Endothelial cell of umbilical vein (primary cell): ENCODE measurements around the gene DCDC1. TPM values are rescaled to one million over a fixed set of nuclear protein-coding genes. Genes with fewer than 3 reads are reported as not detected.

Experiments
- BruUV-seq: library from RNA; stranded (reverse); fragments of 400-500 nt; replicated peaks from 2 replicates; lab custom pipeline; 2021; lab: Mats Ljungman, UMichigan
- CTCF ChIA-PET: fragments of 300-600, 350-600 bp; sonication (Branson Sonifier 250); formaldehyde crosslinking; loops from one replicate; lab custom pipeline; 2021; ENCODE audit warnings: antibody characterized with exemption, inconsistent platforms; lab: Charles Lee
- POLR2A ChIA-PET: fragments of 300-600, 350-600 bp; sonication (Branson Sonifier 250); formaldehyde crosslinking; loops from one replicate; lab custom pipeline; 2021; ENCODE audit warnings: antibody characterized with exemption, inconsistent platforms; lab: Charles Lee
- DNase-seq: peaks from one replicate; pipeline ENCODE4 v3.0.0-alpha.2; 2011; ENCODE audit warnings: low read depth, low spot score
- FAIRE-seq: peaks from 2 replicates; lab custom pipeline; 2011; peaks lifted over from hg19 to GRCh38; lab: Jason Lieb, UNC
- H2AFZ ChIP-seq: 2 replicates; pipeline ENCODE4 v1.6.0; 2012; ENCODE audit warnings: low read depth, low read length, control low read depth, inconsistent platforms
- H3K27ac ChIP-seq: 2 replicates; pipeline ENCODE4 v1.5.1; 2011; ENCODE audit warnings: low read depth, mild to moderate bottlenecking, control low read depth, low read length, moderate library complexity; ENCODE audit not compliant: insufficient read depth
- H3K27me3 ChIP-seq, 2 experiments: 2 replicates each; pipeline versions ENCODE4 v1.6.0 to v1.6.1; 2011; ENCODE audit warnings: low read length in 2 of 2, mixed read lengths in 1 of 2; ENCODE audit not compliant: control insufficient read depth in 2 of 2, insufficient read depth in 2 of 2
- H3K36me3 ChIP-seq, 2 experiments: 2 replicates in 1 of 2; 3 replicates in 1 of 2; pipeline ENCODE4 v1.5.1; 2011; ENCODE audit warnings: low read length in 2 of 2, mild to moderate bottlenecking in 1 of 2, moderate library complexity in 1 of 2; ENCODE audit not compliant: control insufficient read depth in 2 of 2, insufficient read depth in 2 of 2; ENCODE audit errors: extremely low read depth in 1 of 2
- H3K4me1 ChIP-seq: 3 replicates; pipeline ENCODE4 v1.5.1; 2011; ENCODE audit warnings: mild to moderate bottlenecking, low read length; ENCODE audit not compliant: control insufficient read depth, insufficient read depth; ENCODE audit errors: extremely low read depth
- H3K4me2 ChIP-seq: 2 replicates; pipeline ENCODE4 v1.6.1; 2011; ENCODE audit warnings: low read length, control low read depth, mixed read lengths; ENCODE audit not compliant: insufficient read depth
- H3K4me3 ChIP-seq, 3 experiments: fragments of 200-600 bp in 1 of 3; sonication (generic), shearing (Covaris generic) in 1 of 3; replicated peaks in 1 of 3; 2 replicates each; pipeline ENCODE4 v1.5.1; 2011 to 2016; ENCODE audit warnings: control low read depth in 3 of 3, low read length in 3 of 3, mild to moderate bottlenecking in 2 of 3, inconsistent platforms in 1 of 3, low read depth in 1 of 3, moderate library complexity in 1 of 3; ENCODE audit not compliant: insufficient read depth in 1 of 3
- H3K79me2 ChIP-seq: 2 replicates; pipeline ENCODE4 v1.6.0; 2012; ENCODE audit warnings: low read length, inconsistent platforms; ENCODE audit not compliant: control insufficient read depth, insufficient read depth
- H3K9ac ChIP-seq: replicated peaks from 2 replicates; pipeline ENCODE3; 2011; ENCODE audit warnings: low read length, control low read depth; ENCODE audit not compliant: insufficient read depth; ENCODE audit errors: extremely low read depth
- H3K9me1 ChIP-seq: replicated peaks from 3 replicates; pipeline ENCODE4 v1.6.0; 2011; ENCODE audit warnings: mild to moderate bottlenecking, low read length; ENCODE audit not compliant: control insufficient read depth, insufficient read depth; ENCODE audit errors: extremely low read depth
- H3K9me3 ChIP-seq: replicated peaks from 2 replicates; pipeline ENCODE4 v1.5.1; 2012; ENCODE audit warnings: low read length, inconsistent platforms; ENCODE audit not compliant: control insufficient read depth, insufficient read depth
- H4K20me1 ChIP-seq: replicated peaks from 2 replicates; pipeline ENCODE3; 2011; ENCODE audit warnings: mild to moderate bottlenecking, low read length; ENCODE audit not compliant: control insufficient read depth, insufficient read depth; ENCODE audit errors: extremely low read depth
- CTCF ChIP-seq, 2 donors: IDR thresholded peaks; 1 replicate in 1 of 2; 2 replicates in 1 of 2; pipeline ENCODE4 v1.5.1; 2011; ENCODE audit warnings: low read length in 2 of 2, mild to moderate bottlenecking in 2 of 2, moderate library complexity in 2 of 2, control low read depth in 1 of 2, inconsistent platforms in 1 of 2, low read depth in 1 of 2; ENCODE audit not compliant: insufficient read depth in 1 of 2; ENCODE audit errors: extremely low read depth in 1 of 2
- EZH2 ChIP-seq: IDR thresholded peaks from 2 replicates; pipeline ENCODE4 v1.6.1; 2012; ENCODE audit warnings: borderline replicate concordance, low read depth, mild to moderate bottlenecking, moderate library complexity, low read length, inconsistent platforms; ENCODE audit not compliant: severe bottlenecking
- FOS ChIP-seq: IDR thresholded peaks from 2 replicates; pipeline ENCODE4 v1.6.1; 2011; ENCODE audit warnings: mild to moderate bottlenecking, low read length, moderate library complexity, borderline replicate concordance; ENCODE audit not compliant: insufficient read depth
- GATA2 ChIP-seq: IDR thresholded peaks from 2 replicates; pipeline ENCODE4 v1.7.0; 2011; ENCODE audit warnings: low read depth, mild to moderate bottlenecking, moderate library complexity, mixed read lengths, low read length; ENCODE audit not compliant: insufficient read length, insufficient read depth
- JUN ChIP-seq: IDR thresholded peaks from 2 replicates; pipeline ENCODE4 v1.6.1; 2011; ENCODE audit warnings: borderline replicate concordance, low read depth; ENCODE audit not compliant: insufficient read length, insufficient read depth
- MYC ChIP-seq: IDR thresholded peaks from one replicate; pipeline ENCODE4 v1.6.1; 2011; ENCODE audit warnings: mild to moderate bottlenecking, low read depth, low read length
- POLR2A ChIP-seq: IDR thresholded peaks from 2 replicates; pipeline ENCODE4 v1.6.1; 2012; ENCODE audit warnings: low read depth, mild to moderate bottlenecking, control low read depth, low read length
- POLR2AphosphoS5 ChIP-seq: IDR thresholded peaks from 2 replicates; pipeline ENCODE4 v1.6.1; 2012; ENCODE audit warnings: low read depth, mild to moderate bottlenecking, control low read depth, low read length, moderate library complexity; ENCODE audit not compliant: insufficient read depth
- dilution Hi-C: fragments of 300-500 bp; cut with MboI; formaldehyde crosslinking; loops from one replicate; pipeline ENCODE4 v1.15.0; 2019; ENCODE audit warnings: low sequenced_read_pairs; ENCODE audit not compliant: extremely low pct_ligation_motif_present
- intact Hi-C: fragments of 100-400 bp; cut with micrococcal nuclease; formaldehyde crosslinking; loops from one replicate; pipeline ENCODE4 v1.10.0; 2022
- polyA plus RNA-seq, 4 experiments: library from polyadenylated mRNA; depleted of rRNA in 3 of 4; stranded (reverse) in 3 of 4; unstranded in 1 of 4; fragments of >200 nt; gene quantifications; 2 replicates each; pipeline versions ENCODE4 v1.2.1 to v1.2.3, GENCODE V29; 2011 to 2012; ENCODE audit warnings: missing spikeins in 1 of 4
- total RNA-seq: library from RNA; stranded (reverse); gene quantifications from 2 replicates; pipeline ENCODE4 v1.2.3, GENCODE V29; 2021
- TF ChIP-seq, protein P1 (sequence below): IDR thresholded peaks from 2 replicates; pipeline ENCODE4 v1.6.1; 2011; ENCODE audit not compliant: insufficient read depth, insufficient read length

Gene DCDC1
- total and polyA plus RNA-seq, 2 donors (not counting 3 experiments of a cell fraction or from before 2014, with no cell fraction given), result 0.04 TPM; not detected in 1

GRCh38 chr11:31001427-31001826, 368.1 kb downstream of the DCDC1 start:
- ChIA-PET CTCF (no interaction called here), POLR2A (no interaction called here)
- H3K79me2 ChIP-seq, result no peaks in the 10 kb centered on the region
- no peak for DNase-seq
- no peaks in the 10 kb centered on the region for H4K20me1 ChIP-seq
- H2AFZ ChIP-seq, result no peak overlapping the region
- no peak overlapping the region for H3K4me2 ChIP-seq
- H3K9me1 ChIP-seq, result no peaks in the 10 kb centered on the region
- no peaks in the 10 kb centered on the region for H3K36me3 ChIP-seq
- H3K4me3 ChIP-seq, result no peak overlapping the region
- no peaks in the 10 kb centered on the region for H3K9me3 ChIP-seq
- FAIRE-seq, result no peak
- no TSS peak for BruUV-seq
- intact Hi-C loops (no loop called here), dilution Hi-C loops (no loop called here)
- H3K27me3 ChIP-seq, result no peaks in the 10 kb centered on the region
- H3K27ac ChIP-seq, result no peak overlapping the region
- no peak overlapping the region for H3K9ac ChIP-seq
- TF ChIP-seq JUN (no peak), EZH2 (no peak), POLR2AphosphoS5 (no peak), FOS (no peak), CTCF (IDR thresholded peaks at IDR 0.05; ENCODE audit: extremely low read depth in 1 of 2, insufficient read depth in 1 of 2, low read depth in 1 of 2, low read length in 2 of 2) (no peak), POLR2A (no peak), GATA2 (no peak), MYC (no peak)
- TF ChIP-seq, protein P1, sequence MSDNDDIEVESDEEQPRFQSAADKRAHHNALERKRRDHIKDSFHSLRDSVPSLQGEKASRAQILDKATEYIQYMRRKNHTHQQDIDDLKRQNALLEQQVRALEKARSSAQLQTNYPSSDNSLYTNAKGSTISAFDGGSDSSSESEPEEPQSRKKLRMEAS, result no peak
- H3K4me1 ChIP-seq, result no peaks in the 10 kb centered on the region
